HG02943 (cell line): ENCODE data around the gene TRIM29.

ENCODE experiments used
- ATAC-seq: cut with Tn5 transposase; IDR thresholded peaks from one replicate; pipeline ENCODE4 v1.9.1; 2021; ENCODE audit warnings: mild to moderate bottlenecking, low read depth, moderate library complexity; ENCODE audit not compliant: unreplicated experiment

The TRIM29 gene

GRCh38 chr11:120066738-120067437, 71.0 kb downstream of the TRIM29 start:
- no peak for ATAC-seq

- ATAC-seq: no peak
Observed at GRCh38 chr11:120065876-120066275, 72.0 kb downstream of the TRIM29 start.

- no peak for ATAC-seq
Observed at GRCh38 chr11:120065176-120065575, 72.7 kb downstream of the TRIM29 start.

GRCh38 chr11:120064341-120064740, 73.6 kb downstream of the TRIM29 start:
- ATAC-seq: no peak

GRCh38 chr11:120063686-120064340, 74.1 kb downstream of the TRIM29 start:
- no peak for ATAC-seq

GRCh38 chr11:120062561-120062930, 75.4 kb downstream of the TRIM29 start:
- no peak for ATAC-seq

GRCh38 chr11:120061761-120062560, 76.0 kb downstream of the TRIM29 start:
- no peak for ATAC-seq
